T-helper 2 cell treated with Interferon-gamma antibody and Interleukin-4, amounts not matched to agents 100 ng/mL and 5 ng/mL, for 36 hours (primary cell): Measurements from ENCODE around the gene C1QTNF3. TPM values are rescaled to one million over a fixed set of nuclear protein-coding genes. Genes with fewer than 3 reads are reported as not detected.
"Not testable (repeated sequence)": the region's sequence is repeated elsewhere in the genome, so short reads cannot be mapped to it uniquely, and the experiment has no call there.

Experiments
- intact Hi-C: fragments of 100-400 bp; cut with micrococcal nuclease; formaldehyde crosslinking; loops from one replicate; pipeline ENCODE4 v1.15.1; 2023
- total RNA-seq: library from RNA; stranded (reverse); gene quantifications from 2 replicates; pipeline ENCODE4 v1.2.3, GENCODE V29; 2022

The C1QTNF3 gene
- total RNA-seq, 1 donor from 2014 or later = 4.5 TPM

GRCh38 chr5:34022121-34022705 lies 20.8 kb downstream of the C1QTNF3 start:
- intact Hi-C loops = loop anchor here (1.0 kb wide), 1 partner anchor 14 kb away; the partner anchor contains the start of gene AMACR

- intact Hi-C loops = no loop called here
Measured at GRCh38 chr5:34021334-34021733, 21.7 kb downstream of the C1QTNF3 start.

- intact Hi-C loops = no loop called here
Measured at GRCh38 chr5:34020726-34021125, 22.3 kb downstream of the C1QTNF3 start.

- intact Hi-C loops = no loop called here
Measured at GRCh38 chr5:34017254-34017653, 25.8 kb downstream of the C1QTNF3 start.

GRCh38 chr5:34016750-34017149 lies 26.3 kb downstream of the C1QTNF3 start:
- intact Hi-C loops = no loop called here

GRCh38 chr5:34016222-34016621 lies 26.8 kb downstream of the C1QTNF3 start:
- intact Hi-C loops = no loop called here

- intact Hi-C loops = no loop called here
Measured at GRCh38 chr5:34015120-34015822, 27.7 kb downstream of the C1QTNF3 start.

GRCh38 chr5:34014626-34015025 lies 28.4 kb downstream of the C1QTNF3 start:
- intact Hi-C loops = no loop called here

- intact Hi-C loops = no loop called here
Measured at GRCh38 chr5:34013547-34013946, 29.5 kb downstream of the C1QTNF3 start.

GRCh38 chr5:34012791-34013190 lies 30.2 kb downstream of the C1QTNF3 start:
- intact Hi-C loops = no loop called here

- intact Hi-C loops = no loop called here
Measured at GRCh38 chr5:34011536-34011935, 31.5 kb downstream of the C1QTNF3 start.

GRCh38 chr5:34010146-34010545 lies 32.9 kb downstream of the C1QTNF3 start:
- intact Hi-C loops = not testable (repeated sequence)

GRCh38 chr5:34009610-34010009 lies 33.4 kb downstream of the C1QTNF3 start:
- intact Hi-C loops = loop anchor here (5.0 kb wide), 1 partner anchor 1798 kb away; no protein-coding TSS in a partner anchor

GRCh38 chr5:34008802-34009201 lies 34.2 kb downstream of the C1QTNF3 start:
- intact Hi-C loops = loop anchor here (1.0 to 5.0 kb wide), 4 partner anchors 13 to 1798 kb away; partner anchors contain the start of genes BRIX1, RAD1 and TARS1

GRCh38 chr5:34007621-34008600 lies 35.1 kb downstream of the C1QTNF3 start, which contains the start of gene AMACR:
Gene AMACR, minus strand, starts transcription at chr5:34008050. Its CDS starts 31 bp downstream, at chr5:34008019.
- intact Hi-C loops = loop anchor here (1.0 to 5.0 kb wide), 5 partner anchors 14 to 1799 kb away; partner anchors contain the start of genes BRIX1, RAD1 and TARS1

- intact Hi-C loops = loop anchor here (1.0 to 5.0 kb wide), 2 partner anchors 42 to 1800 kb away; no protein-coding TSS in a partner anchor
Measured at GRCh38 chr5:34007201-34007620, 35.8 kb downstream of the C1QTNF3 start.

- intact Hi-C loops = loop anchor here (5.0 kb wide), 1 partner anchor 1802 kb away; no protein-coding TSS in a partner anchor
Measured at GRCh38 chr5:34005681-34006080, 37.3 kb downstream of the C1QTNF3 start.

- intact Hi-C loops = loop anchor here (5.0 kb wide), 1 partner anchor 1802 kb away; no protein-coding TSS in a partner anchor
Measured at GRCh38 chr5:34005211-34005610, 37.8 kb downstream of the C1QTNF3 start.

GRCh38 chr5:34003941-34004340 lies 39.1 kb downstream of the C1QTNF3 start:
- intact Hi-C loops = no loop called here

GRCh38 chr5:34002629-34003328 lies 40.2 kb downstream of the C1QTNF3 start:
- intact Hi-C loops = no loop called here
